ENCODE measurements around the gene PLEKHA6.

PLEKHA6 gene

DNA sequence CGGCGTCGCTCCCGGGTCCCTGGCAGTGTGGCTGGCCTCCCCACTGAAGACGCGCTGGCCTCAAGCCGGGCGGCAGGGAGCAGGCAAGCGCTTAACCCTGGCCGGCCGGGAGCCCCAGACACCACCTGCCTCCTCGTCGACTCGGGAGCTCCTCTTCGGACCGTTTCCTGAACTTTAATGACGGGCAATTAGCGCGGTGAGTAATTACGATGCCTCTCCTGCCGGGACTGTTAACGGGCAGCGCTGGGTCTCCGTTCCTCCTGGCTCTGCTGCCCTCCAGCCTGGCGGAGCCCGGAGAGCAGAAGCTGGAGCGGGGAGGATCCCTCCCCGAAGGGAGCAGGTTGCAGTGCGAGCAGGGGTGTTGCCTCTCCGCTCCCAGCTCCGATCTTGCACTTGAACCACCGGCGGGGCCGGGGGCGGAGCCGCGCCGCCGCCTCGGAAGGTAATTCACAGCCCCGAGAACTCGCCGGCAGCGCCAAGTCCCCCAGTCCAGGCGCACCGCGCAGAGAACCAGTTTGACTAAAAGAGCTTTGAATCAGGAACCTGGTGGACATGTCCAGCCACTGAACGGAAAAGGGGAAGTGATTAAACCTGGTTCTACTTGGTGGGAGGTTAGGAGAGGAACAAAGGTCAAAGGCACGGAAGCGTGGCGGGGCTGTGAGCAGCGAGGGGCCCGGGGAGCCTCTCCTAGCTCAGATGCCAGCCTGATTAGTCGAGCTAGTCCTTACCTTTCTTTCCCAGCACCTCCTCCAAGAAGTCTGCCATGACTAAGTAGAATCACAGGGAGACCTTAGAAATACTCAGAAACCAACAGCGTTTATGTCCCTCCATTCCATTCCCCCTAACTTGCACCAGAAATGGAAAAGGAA lies 18.3 kb upstream of the PLEKHA6 start:
- peak; percentile 30 for DNase-seq

GRCh38 chr1:204376919-204377799 lies 17.4 kb upstream of the PLEKHA6 start:
- DNase-seq = no peak

DNA sequence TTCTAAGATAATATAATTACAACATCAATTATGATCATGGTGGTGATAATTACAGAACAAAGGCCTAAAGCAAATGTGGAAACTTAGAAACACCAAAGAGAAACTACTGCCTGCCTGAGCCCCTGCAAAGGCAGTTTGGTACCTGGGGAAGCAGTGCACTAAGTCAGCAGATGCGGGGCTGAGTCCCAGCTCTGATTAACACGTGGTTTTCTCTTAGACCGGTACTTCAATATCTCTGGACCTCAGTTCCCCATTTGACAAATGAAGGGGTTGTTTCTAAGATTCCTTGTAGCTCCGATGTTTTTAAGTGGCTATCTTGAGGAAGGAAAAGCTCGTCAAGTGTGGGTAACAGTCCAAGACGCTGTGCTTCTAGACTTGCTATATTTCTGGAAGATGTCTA lies 16.7 kb upstream of the PLEKHA6 start:
- no peak for DNase-seq

GRCh38 chr1:204373911-204374310 lies 14.2 kb upstream of the PLEKHA6 start:
- no peak for DNase-seq

GRCh38 chr1:204370176-204370575 lies 10.4 kb upstream of the PLEKHA6 start:
- DNase-seq = no peak

DNA sequence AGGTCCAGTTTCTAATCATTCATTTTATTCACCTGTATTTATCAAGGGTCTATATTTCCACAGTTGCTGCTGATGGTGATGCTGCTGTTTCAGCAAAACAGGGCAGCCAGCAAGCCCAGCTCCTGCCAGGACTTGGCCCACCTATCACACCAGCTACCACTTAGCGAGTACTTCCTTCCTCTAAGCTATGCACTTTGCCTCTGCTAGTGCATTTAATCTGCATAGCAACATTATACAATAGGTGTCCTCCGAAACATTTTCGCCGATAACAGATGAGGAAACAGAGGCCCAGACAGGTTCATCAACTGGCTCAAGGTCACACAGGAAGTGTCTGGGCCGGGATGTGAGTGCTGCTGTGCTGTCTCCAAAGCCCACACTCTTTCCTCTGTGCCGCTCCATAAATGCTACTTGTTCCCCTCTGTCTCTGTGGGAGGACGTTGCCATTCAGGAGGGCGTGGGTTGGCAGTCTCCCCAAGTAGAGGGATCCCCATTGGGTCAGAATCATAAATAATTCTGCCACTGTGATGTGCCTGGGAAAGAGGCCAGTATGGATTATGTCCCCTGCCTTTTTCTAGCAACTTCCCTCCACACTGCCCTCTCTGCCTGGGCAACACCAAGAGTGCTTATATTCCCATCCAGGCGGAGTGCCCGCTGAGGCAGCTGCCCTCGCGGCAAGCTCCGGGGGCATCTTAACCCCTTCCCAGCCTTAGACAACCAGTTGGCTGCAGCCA lies 9.4 kb upstream of the PLEKHA6 start:
- no peak for DNase-seq

DNA sequence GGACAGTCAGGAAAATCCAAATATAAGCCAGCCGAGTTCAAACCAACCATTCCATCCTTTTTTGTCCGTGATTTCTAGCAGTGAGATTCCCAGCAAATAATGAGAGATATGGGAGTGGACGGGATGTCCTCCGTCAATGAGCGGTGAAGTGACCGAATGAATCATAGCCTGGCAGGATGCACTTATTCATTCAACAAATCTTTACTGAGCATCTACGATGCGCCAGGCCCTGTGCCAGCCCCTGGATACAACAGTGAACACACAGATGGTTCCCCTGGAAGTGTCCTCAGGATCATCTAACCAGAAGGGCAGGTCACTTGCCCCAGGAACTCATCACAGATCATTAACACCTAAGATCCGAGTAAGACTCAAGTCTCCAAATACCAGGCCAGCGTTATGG lies 8.2 kb upstream of the PLEKHA6 start:
- no peak for DNase-seq

DNA sequence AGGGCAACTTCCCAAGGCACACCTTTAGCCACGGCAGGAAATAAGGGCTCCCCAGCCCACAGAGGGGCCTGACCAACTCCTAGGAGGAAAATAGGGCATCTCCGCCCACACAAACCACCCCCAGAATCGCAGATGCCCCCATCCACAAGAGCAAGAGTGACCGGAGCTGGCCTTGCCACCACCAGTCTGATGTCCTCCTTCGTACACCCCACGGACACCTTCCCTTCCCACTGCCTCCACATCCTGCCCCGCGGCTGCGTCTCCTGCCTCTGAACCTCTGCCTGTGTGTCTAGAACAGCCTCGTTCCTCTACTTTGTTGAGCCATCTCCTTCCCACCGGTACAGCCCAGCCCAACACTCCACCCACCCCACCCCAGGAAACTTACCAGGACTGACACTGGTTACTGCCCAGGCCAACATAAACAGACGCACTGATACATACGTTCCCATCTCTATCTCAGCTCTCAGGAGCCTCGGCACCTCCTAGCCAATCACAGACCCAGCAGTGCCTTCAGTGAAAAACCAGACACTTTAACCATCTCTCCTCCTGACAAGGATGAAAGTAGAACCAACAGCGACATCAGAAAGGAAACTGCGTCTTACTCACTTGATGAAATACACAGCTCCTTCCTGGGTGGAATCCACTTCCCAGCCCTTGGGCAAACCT lies 7.6 kb upstream of the PLEKHA6 start:
- DNase-seq = no peak

- DNase-seq = no peak
Observed at GRCh38 chr1:204366759-204367158, 7.0 kb upstream of the PLEKHA6 start.

- DNase-seq = peak; percentile 19
Observed at GRCh38 chr1:204363335-204364114, 3.8 kb upstream of the PLEKHA6 start.

- DNase-seq = no peak
Observed at GRCh38 chr1:204362984-204363334, 3.2 kb upstream of the PLEKHA6 start.

GRCh38 chr1:204361781-204362180 lies 2.1 kb upstream of the PLEKHA6 start:
- DNase-seq = no peak

- DNase-seq = no peak
Observed at GRCh38 chr1:204361341-204361771, 1.6 kb upstream of the PLEKHA6 start.

DNA sequence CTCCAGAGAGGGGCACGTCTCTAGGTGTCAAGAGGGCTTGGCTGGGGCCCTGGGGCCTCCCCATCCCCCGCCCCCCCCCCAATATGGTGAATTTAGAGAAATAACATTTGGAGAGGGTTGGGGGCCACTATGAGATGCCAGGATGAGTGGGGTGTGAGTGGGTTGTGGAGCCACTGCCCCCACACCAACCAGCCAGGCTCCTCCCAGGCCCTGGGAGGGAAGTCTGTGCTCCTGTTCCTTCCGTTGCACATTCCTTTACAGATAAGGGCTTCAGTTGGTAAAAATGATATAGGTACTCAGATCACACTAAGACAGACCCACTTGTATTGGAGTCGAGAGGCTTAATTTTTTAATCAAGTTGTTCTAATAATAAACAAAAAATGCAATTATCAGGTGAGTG lies 585 bp upstream of the PLEKHA6 start:
- DNase-seq = no peak

DNA sequence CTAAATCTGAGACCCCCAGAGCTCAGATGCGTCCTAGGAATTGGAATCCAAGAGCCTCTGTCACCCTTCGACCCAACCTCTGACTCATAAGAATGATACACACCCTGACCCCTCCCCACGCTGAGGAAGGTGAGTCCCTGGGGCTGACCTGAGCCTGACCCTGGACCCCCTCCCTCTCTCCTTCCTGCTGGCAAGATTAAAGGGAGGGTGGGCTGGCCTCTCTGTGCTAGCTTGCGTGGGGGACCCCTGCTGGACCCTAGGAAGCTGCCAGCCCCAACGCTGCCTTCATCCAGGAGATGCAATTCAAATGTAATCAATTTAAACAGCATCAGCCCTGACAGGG lies 627 bp downstream of the PLEKHA6 start:
- DNase-seq = no peak

GRCh38 chr1:204358605-204359004 lies 1.1 kb downstream of the PLEKHA6 start:
- DNase-seq = no peak

DNA sequence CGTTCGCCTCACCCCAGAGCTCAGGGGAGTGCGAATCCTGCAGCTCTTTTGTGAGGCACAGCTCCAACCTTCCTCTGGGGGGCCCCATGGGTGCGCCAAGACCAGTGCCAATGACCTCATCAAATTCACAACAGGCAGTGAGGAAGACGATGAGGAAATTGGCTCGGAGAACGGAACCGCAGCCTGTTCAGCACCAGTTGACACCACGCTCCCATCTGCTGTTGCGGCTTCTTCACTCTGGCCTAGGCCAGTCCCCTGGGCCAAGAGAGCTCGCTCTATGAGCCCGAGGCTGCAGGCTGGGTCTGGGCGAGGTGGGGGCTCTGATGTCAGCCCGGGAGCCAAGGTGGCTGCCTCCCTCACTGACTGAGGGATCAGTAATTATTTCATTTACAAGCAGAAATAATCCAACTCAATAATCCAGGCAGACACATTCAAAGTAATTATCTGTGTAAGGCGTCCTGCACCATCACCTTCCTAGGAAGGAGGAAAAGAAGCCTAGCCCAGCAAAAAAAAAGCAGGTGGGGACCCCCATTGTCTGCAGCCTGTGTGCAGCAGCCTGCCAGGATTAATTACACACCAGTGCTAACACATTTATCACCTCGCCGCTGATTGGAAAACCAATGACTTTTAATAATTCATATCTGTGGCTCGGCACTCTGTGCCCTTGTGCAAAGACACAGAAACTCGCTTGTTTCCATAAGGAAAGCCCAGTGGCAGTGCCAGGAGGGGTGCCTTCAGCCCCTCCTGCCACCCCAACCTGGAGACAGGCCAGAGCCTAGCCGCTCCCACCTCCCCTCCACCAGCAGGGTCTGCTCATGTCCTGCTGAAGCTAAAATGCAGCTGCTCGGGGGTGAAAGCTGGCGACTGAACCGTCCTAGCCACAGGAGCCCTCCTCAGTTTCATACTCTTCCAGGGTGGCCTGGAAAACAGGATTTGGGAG lies 1.9 kb downstream of the PLEKHA6 start:
- DNase-seq = no peak

- no peak for DNase-seq
Observed at GRCh38 chr1:204356997-204357396, 2.7 kb downstream of the PLEKHA6 start.

DNA sequence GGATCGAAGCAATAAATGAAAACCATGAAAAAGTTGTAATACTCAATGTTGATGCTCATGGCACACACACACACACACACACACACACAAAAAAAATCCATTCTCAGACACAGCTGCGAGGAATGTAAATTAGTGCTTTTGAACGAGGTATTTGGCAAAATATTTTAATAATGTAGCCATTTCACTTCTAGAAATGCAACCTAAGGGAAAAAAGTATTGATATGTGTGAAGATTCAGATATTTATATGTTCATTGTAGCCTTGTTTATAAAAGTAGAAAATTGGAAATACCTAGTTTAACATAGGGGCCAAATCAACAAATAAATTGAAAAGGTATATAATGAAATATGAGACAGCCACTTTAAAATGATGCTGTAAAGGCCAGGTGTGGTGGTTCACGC lies 3.8 kb downstream of the PLEKHA6 start:
- no peak for DNase-seq

DNA sequence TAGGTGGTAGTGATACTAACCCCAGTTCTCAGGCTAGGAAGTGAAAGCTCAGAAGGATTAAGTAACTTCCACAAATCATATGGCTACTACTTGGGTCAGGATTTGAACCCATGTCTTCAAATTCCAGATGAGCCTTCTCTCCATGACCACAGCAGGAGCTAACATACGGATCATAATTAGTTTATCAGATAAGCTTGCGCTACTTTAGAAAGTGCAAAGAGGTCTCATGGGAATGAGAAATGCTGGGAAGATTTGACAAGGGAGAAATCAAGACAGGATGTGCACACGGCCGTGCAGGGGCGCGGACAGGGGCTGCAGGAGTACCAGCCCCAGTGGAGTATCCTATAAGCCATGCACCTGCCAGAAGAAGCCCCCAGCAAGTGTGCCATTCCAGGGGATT lies 5.2 kb downstream of the PLEKHA6 start:
- DNase-seq = no peak

All from NCI-H1436 treated with DMSO at 0.1 percent for 48 hours (cell line).